ENCODE results near the gene MAP7. TPM values are rescaled to one million over a fixed set of nuclear protein-coding genes. Genes with fewer than 3 reads are reported as not detected.

Gene MAP7
- total RNA-seq, 4 donors from 2014 or later = 40.6 to 61.3 (median 46.6) TPM

GRCh38 chr6:136351518-136352110, 198.6 kb downstream of the MAP7 start:
- Histone ChIP-seq H3K36me3 (no peaks in the 10 kb centered on the region), H3K4me3 (no peak overlapping the region), H3K9me3 (no peaks in the 10 kb centered on the region), H3K4me1 (no peaks in the 10 kb centered on the region), H3K27me3 (no peaks in the 10 kb centered on the region), H3K27ac (no peak overlapping the region)
- in situ Hi-C loops (cut with MboI; ENCODE audit: low pct_ligation_motif_present in 1 of 4, low pct_unique_long_range_greater_than_20kb in 1 of 4, low sequenced_read_pairs in 3 of 4) (no loop called here), intact Hi-C loops (cut with DNase I; ENCODE audit: low total_unique reads) (no loop called here)
- 41% methylated on average over 2 of the region's 2 CpGs; no CpG with 5 or more reads in 1 of the 2 donors for WGBS, 2 donors (ENCODE audit: low coverage in 1 of 2)
- TF ChIP-seq EP300 (IDR thresholded peaks at IDR 0.05; ENCODE audit: low read depth) (no peak), CTCF (IDR thresholded peaks at IDR 0.05) (no peak), POLR2A (IDR thresholded peaks at IDR 0.05) (no peak), POLR2AphosphoS5 (IDR thresholded peaks at IDR 0.05) (no peak)
- DNase-seq = no peak

DNA sequence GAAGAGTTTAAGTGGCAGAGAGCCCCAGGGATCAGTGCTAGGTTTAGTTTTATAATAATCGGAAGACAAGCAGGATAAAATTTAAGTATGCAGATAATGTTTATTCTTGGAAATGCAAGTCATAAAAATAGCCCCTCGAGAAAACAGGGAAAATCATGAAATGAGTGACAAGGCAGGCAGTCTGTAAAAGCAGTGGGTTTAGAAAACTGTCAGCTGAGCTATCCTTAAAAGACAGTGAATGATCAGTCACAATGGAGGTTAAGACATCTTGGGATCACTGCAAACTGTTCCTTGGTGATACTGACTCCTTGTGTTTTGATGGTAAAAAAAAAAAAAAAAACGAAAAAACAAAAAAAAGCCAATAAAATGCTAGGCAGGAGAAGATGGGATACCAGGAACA, 199.3 kb downstream of the MAP7 start:
- 66 to 68% methylated on average over 3 of the region's 3 CpGs for WGBS, 2 donors (ENCODE audit: low coverage in 1 of 2)
- in situ Hi-C loops (cut with MboI; ENCODE audit: low pct_ligation_motif_present in 1 of 4, low pct_unique_long_range_greater_than_20kb in 1 of 4, low sequenced_read_pairs in 3 of 4) = no loop called here

GRCh38 chr6:136347847-136348246, 202.4 kb downstream of the MAP7 start:
- Histone ChIP-seq H3K4me3 (no peak overlapping the region), H3K27ac (no peak overlapping the region), H3K36me3 (peaks cover 0 to 8% (median 0%) of the 10 kb centered on the region in 4 donors), H3K9me3 (no peaks in the 10 kb centered on the region), H3K27me3 (no peaks in the 10 kb centered on the region), H3K4me1 (no peaks in the 10 kb centered on the region)
- in situ Hi-C loops (cut with MboI; ENCODE audit: low pct_ligation_motif_present in 1 of 4, low pct_unique_long_range_greater_than_20kb in 1 of 4, low sequenced_read_pairs in 3 of 4) = no loop called here
- DNase-seq = no peak
- WGBS, 2 donors (ENCODE audit: low coverage in 1 of 2) = 57% methylated on average over 2 of the region's 2 CpGs; no CpG with 5 or more reads in 1 of the 2 donors
- TF ChIP-seq POLR2A (IDR thresholded peaks at IDR 0.05) (no peak), EP300 (IDR thresholded peaks at IDR 0.05; ENCODE audit: low read depth) (no peak), CTCF (IDR thresholded peaks at IDR 0.05) (no peak), POLR2AphosphoS5 (IDR thresholded peaks at IDR 0.05) (no peak)
- intact Hi-C loops (cut with DNase I; ENCODE audit: low total_unique reads) = no loop called here

More for the DNA sequence above, 199.3 kb downstream of the MAP7 start:
- no peak for TF ChIP-seq EP300 (IDR thresholded peaks at IDR 0.05; ENCODE audit: low read depth)
- Histone ChIP-seq H3K4me1 (no peaks in the 10 kb centered on the region), H3K4me3 (no peak overlapping the region), H3K27me3 (no peaks in the 10 kb centered on the region), H3K9me3 (no peaks in the 10 kb centered on the region), H3K36me3 (no peaks in the 10 kb centered on the region), H3K27ac (no peak overlapping the region)
- DNase-seq = no peak
- intact Hi-C loops (cut with DNase I; ENCODE audit: low total_unique reads) = no loop called here

DNA sequence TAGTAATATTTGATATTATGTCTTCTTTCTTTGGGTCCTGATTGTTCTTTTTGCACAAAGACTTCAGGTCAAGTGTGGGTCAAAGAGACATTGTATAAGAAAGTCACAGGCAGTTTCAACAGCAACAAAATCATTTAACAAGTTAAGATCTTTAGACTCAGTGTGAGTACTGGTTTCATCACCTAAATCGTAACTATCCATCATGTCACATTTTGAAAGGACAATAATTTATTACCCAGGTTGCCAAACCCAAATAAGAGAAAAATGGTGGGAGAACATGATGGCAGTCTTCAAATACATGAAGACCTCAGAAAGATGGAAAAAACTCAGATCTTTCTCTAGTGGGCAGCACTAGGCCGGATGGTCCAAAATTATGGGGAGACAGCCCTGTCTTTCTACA, 205.1 kb downstream of the MAP7 start:
- intact Hi-C loops (cut with DNase I; ENCODE audit: low total_unique reads) (no loop called here), in situ Hi-C loops (cut with MboI; ENCODE audit: low pct_ligation_motif_present in 1 of 4, low pct_unique_long_range_greater_than_20kb in 1 of 4, low sequenced_read_pairs in 3 of 4) (no loop called here)
- DNase-seq = no peak
- Histone ChIP-seq H3K36me3 (peaks cover 0 to 8% (median 0%) of the 10 kb centered on the region in 4 donors), H3K27ac (no peak overlapping the region), H3K4me1 (no peaks in the 10 kb centered on the region), H3K4me3 (no peak overlapping the region), H3K9me3 (no peaks in the 10 kb centered on the region), H3K27me3 (no peaks in the 10 kb centered on the region)
- 88 to 91% methylated on average over 2 of the region's 2 CpGs for WGBS, 2 donors (ENCODE audit: low coverage in 1 of 2)
- TF ChIP-seq POLR2AphosphoS5 (IDR thresholded peaks at IDR 0.05) = no peak
- no peak for TF ChIP-seq POLR2A (IDR thresholded peaks at IDR 0.05)
- TF ChIP-seq CTCF (IDR thresholded peaks at IDR 0.05) = no peak
- TF ChIP-seq EP300 (IDR thresholded peaks at IDR 0.05; ENCODE audit: low read depth) = no peak

DNA sequence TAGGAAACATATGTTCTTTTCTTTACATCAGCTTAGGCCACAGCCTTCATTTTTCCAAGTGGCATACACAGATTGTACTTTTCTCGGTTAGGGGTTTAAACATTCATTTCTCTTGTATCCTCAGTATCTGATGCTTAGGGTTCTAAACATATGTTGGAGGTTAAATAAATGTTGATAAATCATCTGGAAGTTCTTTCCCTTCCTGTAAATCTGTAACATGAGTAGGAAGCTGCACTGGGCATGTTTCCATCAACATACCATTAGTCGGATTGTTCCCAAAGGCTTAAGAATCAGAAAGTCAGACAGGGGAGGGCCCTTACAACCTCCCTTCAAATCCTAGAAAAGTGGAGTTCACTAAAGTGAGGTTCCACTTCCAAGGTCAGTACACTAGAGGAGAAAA, 205.8 kb downstream of the MAP7 start:
- WGBS, 2 donors (ENCODE audit: low coverage in 1 of 2) = 64 to 74% methylated on average over 2 of the region's 2 CpGs
- Histone ChIP-seq H3K36me3 (peaks cover 0 to 8% (median 0%) of the 10 kb centered on the region in 4 donors), H3K9me3 (no peaks in the 10 kb centered on the region), H3K4me3 (no peak overlapping the region), H3K27me3 (no peaks in the 10 kb centered on the region), H3K4me1 (no peaks in the 10 kb centered on the region), H3K27ac (no peak overlapping the region)
- in situ Hi-C loops (cut with MboI; ENCODE audit: low pct_ligation_motif_present in 1 of 4, low pct_unique_long_range_greater_than_20kb in 1 of 4, low sequenced_read_pairs in 3 of 4) = no loop called here
- no peak for DNase-seq
- TF ChIP-seq POLR2AphosphoS5 (IDR thresholded peaks at IDR 0.05) = no peak
- TF ChIP-seq CTCF (IDR thresholded peaks at IDR 0.05) = no peak
- no peak for TF ChIP-seq POLR2A (IDR thresholded peaks at IDR 0.05)
- TF ChIP-seq EP300 (IDR thresholded peaks at IDR 0.05; ENCODE audit: low read depth) = no peak
- intact Hi-C loops (cut with DNase I; ENCODE audit: low total_unique reads) = no loop called here

Measured in transverse colon (tissue), 4 donors.